Measurements from ENCODE around the gene GARRE1.
"Not testable (repeated sequence)": the region's sequence is repeated elsewhere in the genome, so short reads cannot be mapped to it uniquely, and the experiment has no call there.

Gene GARRE1

GRCh38 chr19:34277244-34277643, 22.9 kb downstream of the GARRE1 start:
- Histone ChIP-seq H3K36me3 (replicated peaks in 1 of 2; ENCODE audit: control insufficient read depth in 2 of 2, insufficient read depth in 2 of 2, low read length in 2 of 2) (peaks cover 0 to 30% of the 10 kb centered on the region in 2 donors), H2BK15ac (ENCODE audit: low read length) (no peak overlapping the region), H2AFZ (ENCODE audit: low read length) (no peak overlapping the region), H3K4me2 (ENCODE audit: insufficient read depth, low read length, poor library complexity, severe bottlenecking) (no peak overlapping the region), H3K27ac (replicated peaks; ENCODE audit: low read length) (no peak overlapping the region), H2BK120ac (ENCODE audit: low read depth, low read length) (no peak overlapping the region), H2BK5ac (ENCODE audit: low read length) (no peak overlapping the region), H4K8ac (ENCODE audit: low read depth, low read length) (no peak overlapping the region), H3K14ac (ENCODE audit: low read length) (no peak overlapping the region), H2AK5ac (ENCODE audit: low read depth, low read length) (no peak overlapping the region), H3K4me1 (ENCODE audit: control insufficient read depth in 2 of 2, insufficient read depth in 1 of 2, low read depth in 1 of 2, low read length in 2 of 2) (no peaks in the 10 kb centered on the region), H3K4ac (ENCODE audit: low read length) (no peak overlapping the region), H2BK12ac (ENCODE audit: low read length) (no peak overlapping the region), H3K79me1 (ENCODE audit: low read depth, low read length) (no peaks in the 10 kb centered on the region), H3K18ac (ENCODE audit: low read length) (no peak overlapping the region), H3K27me3 (ENCODE audit: control insufficient read depth in 3 of 3, insufficient read depth in 3 of 3, low read depth in 1 of 3, low read length in 3 of 3) (no peaks in the 10 kb centered on the region), H3K9me3 (replicated peaks in 1 of 2; ENCODE audit: control insufficient read depth in 2 of 2, insufficient read depth in 1 of 2, low read depth in 1 of 2, low read length in 2 of 2) (peaks cover 0 to 4% of the 10 kb centered on the region in 2 donors), H4K91ac (ENCODE audit: low read depth, low read length, poor library complexity) (no peak overlapping the region), H3K23ac (ENCODE audit: low read depth, low read length, poor library complexity) (no peak overlapping the region), H3K4me3 (ENCODE audit: low read length in 2 of 2) (no peak overlapping the region), H3K9ac (ENCODE audit: low read depth, low read length, poor library complexity) (no peak overlapping the region)
- no peak for DNase-seq (ENCODE audit: low spot score)
- no CpG with 5 or more reads among the region's 4 CpGs for WGBS, 2 donors (ENCODE audit: extremely low coverage in 2 of 2, insufficient read length in 2 of 2, insufficient replicate concordance in 1 of 2)

- Histone ChIP-seq H2BK15ac (ENCODE audit: low read length) (no peak overlapping the region), H3K27me3 (ENCODE audit: control insufficient read depth in 3 of 3, insufficient read depth in 3 of 3, low read depth in 1 of 3, low read length in 3 of 3) (no peaks in the 10 kb centered on the region), H3K4me1 (ENCODE audit: control insufficient read depth in 2 of 2, insufficient read depth in 1 of 2, low read depth in 1 of 2, low read length in 2 of 2) (no peaks in the 10 kb centered on the region), H2AK5ac (ENCODE audit: low read depth, low read length) (no peak overlapping the region), H3K18ac (ENCODE audit: low read length) (no peak overlapping the region), H2BK5ac (ENCODE audit: low read length) (no peak overlapping the region), H4K91ac (ENCODE audit: low read depth, low read length, poor library complexity) (no peak overlapping the region), H3K36me3 (replicated peaks in 1 of 2; ENCODE audit: control insufficient read depth in 2 of 2, insufficient read depth in 2 of 2, low read length in 2 of 2) (peaks cover 0 to 26% of the 10 kb centered on the region in 2 donors), H3K27ac (replicated peaks; ENCODE audit: low read length) (no peak overlapping the region), H3K23ac (ENCODE audit: low read depth, low read length, poor library complexity) (no peak overlapping the region), H3K9ac (ENCODE audit: low read depth, low read length, poor library complexity) (no peak overlapping the region), H3K4ac (ENCODE audit: low read length) (no peak overlapping the region), H3K9me3 (replicated peaks in 1 of 2; ENCODE audit: control insufficient read depth in 2 of 2, insufficient read depth in 1 of 2, low read depth in 1 of 2, low read length in 2 of 2) (peaks cover 0 to 4% of the 10 kb centered on the region in 2 donors), H3K79me1 (ENCODE audit: low read depth, low read length) (no peaks in the 10 kb centered on the region), H3K4me2 (ENCODE audit: insufficient read depth, low read length, poor library complexity, severe bottlenecking) (no peak overlapping the region), H4K8ac (ENCODE audit: low read depth, low read length) (no peak overlapping the region), H3K14ac (ENCODE audit: low read length) (no peak overlapping the region), H3K4me3 (ENCODE audit: low read length in 2 of 2) (no peak overlapping the region), H2BK12ac (ENCODE audit: low read length) (no peak overlapping the region), H2AFZ (ENCODE audit: low read length) (no peak overlapping the region), H2BK120ac (ENCODE audit: low read depth, low read length) (no peak overlapping the region)
- no CpG with 5 or more reads among the region's 4 CpGs for WGBS, 2 donors (ENCODE audit: extremely low coverage in 2 of 2, insufficient read length in 2 of 2, insufficient replicate concordance in 1 of 2)
- no peak for DNase-seq (ENCODE audit: low spot score)
Measured at GRCh38 chr19:34278783-34279182, 24.4 kb downstream of the GARRE1 start.

- H3K9ac ChIP-seq (ENCODE audit: low read depth, low read length, poor library complexity); H4K91ac ChIP-seq (ENCODE audit: low read depth, low read length, poor library complexity); H3K23ac ChIP-seq (ENCODE audit: low read depth, low read length, poor library complexity); H3K79me1 ChIP-seq (ENCODE audit: low read depth, low read length); H3K9me3 ChIP-seq (replicated peaks in 1 of 2; ENCODE audit: control insufficient read depth in 2 of 2, insufficient read depth in 1 of 2, low read depth in 1 of 2, low read length in 2 of 2); H3K4ac ChIP-seq (ENCODE audit: low read length); H4K8ac ChIP-seq (ENCODE audit: low read depth, low read length); H2AFZ ChIP-seq (ENCODE audit: low read length); H2BK120ac ChIP-seq (ENCODE audit: low read depth, low read length); H3K14ac ChIP-seq (ENCODE audit: low read length); H3K27ac ChIP-seq (replicated peaks; ENCODE audit: low read length); H3K4me3 ChIP-seq (ENCODE audit: low read length in 2 of 2); H2BK5ac ChIP-seq (ENCODE audit: low read length); H3K27me3 ChIP-seq (ENCODE audit: control insufficient read depth in 3 of 3, insufficient read depth in 3 of 3, low read depth in 1 of 3, low read length in 3 of 3); H2BK15ac ChIP-seq (ENCODE audit: low read length); H3K4me2 ChIP-seq (ENCODE audit: insufficient read depth, low read length, poor library complexity, severe bottlenecking); H2BK12ac ChIP-seq (ENCODE audit: low read length); H3K18ac ChIP-seq (ENCODE audit: low read length); H2AK5ac ChIP-seq (ENCODE audit: low read depth, low read length); H3K4me1 ChIP-seq (ENCODE audit: control insufficient read depth in 2 of 2, insufficient read depth in 1 of 2, low read depth in 1 of 2, low read length in 2 of 2); DNase-seq (ENCODE audit: low spot score): not testable (repeated sequence)
- WGBS, 2 donors (ENCODE audit: extremely low coverage in 2 of 2, insufficient read length in 2 of 2, insufficient replicate concordance in 1 of 2): no CpG with 5 or more reads among the region's 2 CpGs
- peaks cover 0 to 31% of the 10 kb centered on the region in 2 donors for H3K36me3 ChIP-seq (replicated peaks in 1 of 2; ENCODE audit: control insufficient read depth in 2 of 2, insufficient read depth in 2 of 2, low read length in 2 of 2)
Measured at GRCh38 chr19:34281444-34281843, 27.1 kb downstream of the GARRE1 start.

GRCh38 chr19:34282611-34283519, 28.5 kb downstream of the GARRE1 start:
- Histone ChIP-seq H3K9ac (ENCODE audit: low read depth, low read length, poor library complexity) (no peak overlapping the region), H3K4me2 (ENCODE audit: insufficient read depth, low read length, poor library complexity, severe bottlenecking) (no peak overlapping the region), H3K14ac (ENCODE audit: low read length) (no peak overlapping the region), H3K27me3 (ENCODE audit: control insufficient read depth in 3 of 3, insufficient read depth in 3 of 3, low read depth in 1 of 3, low read length in 3 of 3) (no peaks in the 10 kb centered on the region), H3K23ac (ENCODE audit: low read depth, low read length, poor library complexity) (no peak overlapping the region), H3K4me3 (ENCODE audit: low read length in 2 of 2) (no peak overlapping the region), H3K36me3 (replicated peaks in 1 of 2; ENCODE audit: control insufficient read depth in 2 of 2, insufficient read depth in 2 of 2, low read length in 2 of 2) (peaks cover 0 to 30% of the 10 kb centered on the region in 2 donors), H3K9me3 (replicated peaks in 1 of 2; ENCODE audit: control insufficient read depth in 2 of 2, insufficient read depth in 1 of 2, low read depth in 1 of 2, low read length in 2 of 2) (peaks cover 0 to 9% of the 10 kb centered on the region in 2 donors), H4K8ac (ENCODE audit: low read depth, low read length) (no peak overlapping the region), H2AFZ (ENCODE audit: low read length) (no peak overlapping the region), H2BK5ac (ENCODE audit: low read length) (no peak overlapping the region), H2BK120ac (ENCODE audit: low read depth, low read length) (no peak overlapping the region), H2BK12ac (ENCODE audit: low read length) (no peak overlapping the region), H3K18ac (ENCODE audit: low read length) (no peak overlapping the region), H3K4me1 (ENCODE audit: control insufficient read depth in 2 of 2, insufficient read depth in 1 of 2, low read depth in 1 of 2, low read length in 2 of 2) (no peaks in the 10 kb centered on the region), H3K79me1 (ENCODE audit: low read depth, low read length) (no peaks in the 10 kb centered on the region), H3K27ac (replicated peaks; ENCODE audit: low read length) (no peak overlapping the region), H2BK15ac (ENCODE audit: low read length) (no peak overlapping the region), H3K4ac (ENCODE audit: low read length) (no peak overlapping the region), H4K91ac (ENCODE audit: low read depth, low read length, poor library complexity) (no peak overlapping the region), H2AK5ac (ENCODE audit: low read depth, low read length) (no peak overlapping the region)
- no CpG with 5 or more reads among the region's 2 CpGs for WGBS, 2 donors (ENCODE audit: extremely low coverage in 2 of 2, insufficient read length in 2 of 2, insufficient replicate concordance in 1 of 2)
- no peak for DNase-seq (ENCODE audit: low spot score)
